GM21529 (cell line): Measurements from ENCODE around the gene PRSS33.

ENCODE experiments used
- ATAC-seq: cut with Tn5 transposase; IDR thresholded peaks from one replicate; pipeline ENCODE4 v1.9.1; 2021; ENCODE audit not compliant: unreplicated experiment

The PRSS33 gene

GRCh38 chr16:2799859-2800226 lies 12.5 kb upstream of the PRSS33 start:
- no peak for ATAC-seq

GRCh38 chr16:2799205-2799858 lies 12.0 kb upstream of the PRSS33 start:
- no peak for ATAC-seq

- no peak for ATAC-seq
These were observed 11.4 kb upstream of the PRSS33 start for GRCh38 chr16:2798723-2799204.

- ATAC-seq = no peak
These were observed 8.2 kb upstream of the PRSS33 start for GRCh38 chr16:2795395-2796143.

- no peak for ATAC-seq
These were observed 5.6 kb upstream of the PRSS33 start for GRCh38 chr16:2792940-2793339.

GRCh38 chr16:2791174-2791573 lies 3.8 kb upstream of the PRSS33 start:
- no peak for ATAC-seq

- ATAC-seq = no peak
These were observed 3.3 kb upstream of the PRSS33 start for GRCh38 chr16:2790631-2791030.

- no peak for ATAC-seq
These were observed 601 bp upstream of the PRSS33 start for GRCh38 chr16:2787961-2788360.

DNA sequence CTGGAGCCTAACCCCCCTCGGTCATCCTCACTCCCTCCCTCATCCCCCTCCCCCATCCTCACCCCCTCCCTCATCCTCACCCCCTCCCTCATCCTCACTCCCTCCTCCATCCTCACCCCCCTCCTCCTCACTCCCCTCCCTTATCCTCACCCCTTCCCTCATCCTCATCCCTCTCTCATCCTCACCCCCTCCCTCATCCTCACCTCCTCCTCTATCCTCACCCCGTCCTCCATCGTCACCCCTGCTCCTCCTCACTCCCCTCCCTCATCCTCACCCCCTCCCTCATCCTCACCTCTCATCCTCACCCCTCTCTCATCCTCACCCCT lies 571 bp downstream of the PRSS33 start:
- ATAC-seq = no peak

DNA sequence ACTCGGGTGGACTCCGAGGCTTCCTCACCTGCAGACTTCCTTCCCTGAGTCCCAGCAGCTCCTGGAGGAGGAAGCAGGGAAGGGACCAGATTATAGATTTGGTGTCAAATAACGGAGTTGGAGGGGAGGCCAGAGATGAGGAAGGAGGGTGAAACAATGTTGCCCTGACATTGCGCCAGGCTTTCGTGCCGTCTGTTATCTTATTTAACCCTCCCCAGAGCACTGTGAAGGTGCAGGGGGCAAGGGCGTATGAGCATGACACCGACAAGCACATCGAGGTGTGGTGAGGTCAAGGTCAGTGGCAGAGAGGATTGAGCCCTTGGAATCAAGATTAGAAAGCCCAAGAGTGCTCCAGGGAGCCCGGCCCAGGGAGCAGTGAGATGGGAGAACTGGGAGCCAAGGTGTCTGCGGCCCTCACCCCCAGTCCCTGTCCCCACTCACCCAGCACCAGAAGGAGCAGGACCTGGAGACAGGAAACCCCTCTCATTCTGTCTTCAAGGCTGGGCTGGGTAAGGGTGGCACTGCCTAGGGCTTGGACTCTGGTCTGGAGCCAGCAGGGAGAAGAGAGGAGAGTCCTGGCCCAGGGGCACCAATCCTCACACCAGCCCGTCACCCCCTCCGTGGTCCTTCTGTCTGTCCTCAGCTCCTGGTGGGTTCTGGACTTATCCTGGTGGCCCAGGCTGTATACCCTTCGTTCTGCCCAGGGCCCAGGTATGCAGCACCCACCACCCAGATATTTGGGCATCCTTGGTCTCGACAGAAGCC lies 1.1 kb downstream of the PRSS33 start:
- no peak for ATAC-seq

DNA sequence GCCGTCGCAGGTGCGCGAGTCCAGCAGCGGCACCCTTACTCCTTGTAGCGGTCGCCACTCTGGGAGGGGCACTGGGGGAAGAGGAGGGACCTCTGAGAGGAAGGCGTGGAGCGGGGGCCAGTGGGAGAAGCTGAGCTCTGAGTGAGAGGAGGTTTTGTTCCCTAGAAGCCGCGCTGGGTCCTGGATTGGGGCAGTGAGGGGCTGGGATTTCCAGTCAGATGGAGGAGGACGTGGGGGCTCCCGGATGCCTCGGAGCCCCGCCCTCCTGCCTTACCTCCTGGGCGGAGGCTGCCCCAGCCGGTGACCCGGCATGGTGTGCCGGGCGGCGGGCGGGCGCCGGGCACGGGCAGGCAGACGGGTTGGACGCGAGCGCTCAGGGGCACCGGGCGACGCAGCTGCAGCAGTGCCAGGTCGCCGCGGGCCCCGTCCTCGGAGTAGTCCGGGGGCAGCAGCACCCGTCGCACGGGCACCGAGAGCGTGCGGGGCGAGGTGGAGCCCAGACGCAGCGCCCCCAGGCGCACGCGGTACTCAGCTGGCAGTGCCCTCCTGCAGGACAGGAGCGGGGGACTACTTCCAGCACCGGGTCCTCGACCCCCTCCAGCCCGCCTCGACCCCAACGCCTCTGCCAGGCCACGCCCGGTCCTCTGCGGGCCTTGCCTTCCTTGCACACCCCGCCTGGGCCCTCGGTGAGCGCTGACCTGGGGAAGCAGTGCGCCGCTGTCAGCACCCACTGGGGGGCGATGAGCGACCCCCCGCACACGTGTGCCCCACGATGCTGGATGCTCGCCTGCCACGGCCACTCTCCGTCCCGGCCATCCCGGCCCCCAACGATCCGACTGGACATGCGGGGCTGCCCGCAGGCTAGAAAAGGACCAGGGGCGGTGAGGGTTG lies 2.0 kb downstream of the PRSS33 start:
- ATAC-seq = no peak

DNA sequence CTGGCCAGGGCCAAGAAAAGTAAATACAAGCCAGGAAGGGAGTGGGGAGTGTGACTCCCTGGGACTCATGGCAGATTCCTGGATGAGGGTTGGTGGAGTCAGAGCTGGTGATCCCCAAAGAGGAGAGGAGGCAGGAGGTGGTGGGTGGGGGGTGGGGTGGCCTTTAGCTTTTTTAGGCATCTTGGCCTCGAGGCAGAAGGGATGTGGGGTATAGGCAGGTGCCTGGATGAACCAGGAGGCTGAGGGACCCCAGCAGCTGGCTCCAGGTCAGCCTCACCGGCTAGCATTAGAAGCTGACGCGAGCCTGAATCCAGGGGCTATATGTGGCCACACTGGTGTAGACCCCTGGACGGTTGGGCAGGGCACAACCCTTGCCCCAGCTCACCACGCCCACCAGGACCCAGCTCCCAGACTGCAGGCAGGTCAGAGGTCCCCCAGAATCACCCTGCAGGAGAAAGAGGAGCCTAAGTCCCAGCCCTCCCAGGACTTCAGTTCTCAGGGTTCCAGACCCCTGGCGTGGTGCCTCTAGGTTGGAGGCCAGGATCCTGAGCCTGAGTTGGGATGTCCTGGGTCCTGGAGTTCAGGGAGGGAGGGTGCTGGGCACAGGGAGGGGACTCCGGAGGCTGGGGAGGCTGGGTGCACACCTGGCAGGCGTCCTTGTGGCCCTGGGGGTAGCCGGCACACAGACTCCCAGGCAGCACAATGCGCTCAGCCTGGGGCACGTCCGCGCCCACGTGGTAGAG lies 2.8 kb downstream of the PRSS33 start:
- ATAC-seq = no peak

GRCh38 chr16:2783581-2784357 lies 3.6 kb downstream of the PRSS33 start:
- no peak for ATAC-seq

GRCh38 chr16:2782583-2783351 lies 4.6 kb downstream of the PRSS33 start:
- ATAC-seq = no peak

DNA sequence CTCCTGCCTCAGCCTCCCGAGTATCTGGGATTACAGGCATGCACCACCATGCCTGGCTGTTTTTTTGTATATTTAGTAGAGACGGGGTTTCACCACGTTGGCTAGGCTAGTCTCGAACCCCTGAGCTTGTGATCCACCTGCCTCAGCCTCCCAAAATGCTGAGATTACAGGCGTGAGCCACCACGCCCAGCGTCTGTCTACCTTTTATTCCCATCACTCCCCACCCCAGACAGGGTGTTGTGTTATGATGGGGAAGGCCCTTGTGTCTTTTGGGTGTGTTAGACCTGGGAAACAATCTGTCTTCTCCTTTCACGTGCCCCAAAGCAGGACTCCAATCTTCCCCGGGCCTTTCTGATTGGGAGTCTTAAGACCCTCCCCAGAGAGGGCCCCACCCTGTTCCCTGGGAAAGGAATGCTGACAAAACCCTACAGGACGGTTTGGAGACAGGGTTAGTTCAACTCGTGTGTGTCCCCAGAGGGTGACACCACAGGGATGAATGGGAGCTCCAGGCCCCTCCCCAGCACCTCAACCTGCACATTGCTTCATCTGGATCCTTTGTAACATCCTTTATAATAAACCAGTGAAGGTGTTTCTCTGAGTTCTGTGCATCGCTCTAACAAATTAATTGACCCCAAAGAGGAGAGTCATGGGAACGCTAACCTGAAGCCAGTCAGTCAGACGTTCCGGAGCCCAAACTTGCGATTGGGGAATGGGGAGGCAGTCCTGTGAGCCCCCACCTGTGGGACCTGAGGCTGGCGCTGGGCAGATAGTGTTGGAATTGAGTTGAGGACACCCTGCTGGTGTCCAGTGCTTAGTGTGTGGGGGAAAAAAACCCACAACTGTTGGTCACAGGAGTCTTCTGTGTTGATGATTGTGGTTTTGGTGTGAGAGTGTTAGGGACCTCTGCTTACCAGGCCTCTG lies 7.1 kb downstream of the PRSS33 start:
- no peak for ATAC-seq

DNA sequence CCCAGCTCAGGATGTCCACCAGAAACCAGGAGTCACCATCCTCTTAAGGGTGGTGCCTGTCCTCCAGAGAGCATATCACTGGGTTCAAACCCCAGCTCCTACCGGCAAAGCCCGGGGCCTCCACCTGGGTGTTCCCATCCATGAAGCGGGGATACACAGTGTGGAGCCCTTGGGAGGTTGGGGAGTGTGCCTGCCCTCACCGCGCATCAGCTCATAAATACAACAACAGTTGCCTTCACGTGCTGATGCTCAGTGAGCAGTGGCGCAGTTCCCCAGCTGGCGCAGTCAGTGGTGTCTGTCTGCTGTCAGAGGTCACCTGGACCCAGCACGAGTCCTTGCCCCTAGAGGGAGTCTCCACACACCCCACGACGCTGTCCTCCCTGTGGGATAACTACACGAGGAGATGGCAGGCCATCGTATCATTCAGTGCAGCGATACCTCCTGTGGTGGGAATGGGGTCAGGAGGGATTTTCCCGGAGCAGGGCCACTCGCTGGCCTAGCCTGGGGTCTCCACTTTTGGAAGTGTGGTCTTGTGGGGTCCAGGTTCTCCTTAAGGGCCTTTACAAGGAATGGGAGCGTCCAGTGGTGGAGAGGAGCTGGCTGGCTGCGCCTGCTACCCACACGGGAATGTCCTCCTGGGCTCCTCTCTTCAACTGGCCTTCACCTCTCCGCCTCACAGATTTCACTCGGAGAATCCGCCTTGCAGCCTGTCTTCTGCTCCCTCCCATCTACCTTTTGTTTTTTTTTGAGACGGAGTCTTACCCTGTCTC lies 8.0 kb downstream of the PRSS33 start:
- ATAC-seq = no peak

- ATAC-seq = no peak
These were observed 8.8 kb downstream of the PRSS33 start for GRCh38 chr16:2778630-2778958.
